ENCODE data around the gene ASIC2.
"Not testable (repeated sequence)": the region's sequence is repeated elsewhere in the genome, so short reads cannot be mapped to it uniquely, and the experiment has no call there.

Gene ASIC2

DNA sequence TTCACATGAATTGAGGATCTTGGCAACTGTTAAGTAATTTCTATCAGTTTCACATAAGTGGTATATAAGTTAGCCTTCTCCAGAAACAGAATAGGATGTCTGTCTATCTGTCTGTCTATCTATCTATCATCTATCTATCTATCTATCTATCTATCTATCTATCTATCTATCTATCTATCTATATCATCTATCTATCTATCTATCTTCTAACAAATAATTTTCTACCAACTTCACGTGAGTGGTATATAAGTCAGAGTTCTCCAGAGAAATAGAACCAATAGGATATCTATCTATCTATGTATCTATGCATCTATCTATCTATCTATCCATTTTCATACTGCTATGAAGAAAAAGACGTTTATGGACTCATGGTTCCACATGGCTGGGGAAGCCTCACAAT lies 312.9 kb downstream of the ASIC2 start:
- DNase-seq (ENCODE audit: low spot score) = no peak

DNA sequence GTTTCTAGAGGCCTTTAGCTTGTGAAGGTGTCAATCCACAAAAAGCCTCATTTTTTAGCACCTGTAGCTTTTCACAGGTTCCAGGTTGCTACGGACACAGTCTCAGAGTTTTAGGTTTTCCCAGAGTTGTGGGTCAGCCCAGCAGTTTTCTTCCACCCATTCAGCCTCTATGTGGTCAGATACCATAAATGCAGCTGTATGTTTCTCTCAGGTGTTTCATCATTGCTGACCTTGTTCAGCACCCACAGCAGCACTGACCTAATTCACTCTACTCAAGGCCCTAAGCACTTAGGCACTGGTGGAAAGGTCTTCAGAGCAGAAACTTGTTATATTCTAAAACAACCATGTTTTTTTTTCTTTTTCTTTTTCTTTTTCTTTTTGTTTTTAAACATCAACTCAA lies 316.5 kb downstream of the ASIC2 start:
- DNase-seq (ENCODE audit: low spot score) = no peak

DNA sequence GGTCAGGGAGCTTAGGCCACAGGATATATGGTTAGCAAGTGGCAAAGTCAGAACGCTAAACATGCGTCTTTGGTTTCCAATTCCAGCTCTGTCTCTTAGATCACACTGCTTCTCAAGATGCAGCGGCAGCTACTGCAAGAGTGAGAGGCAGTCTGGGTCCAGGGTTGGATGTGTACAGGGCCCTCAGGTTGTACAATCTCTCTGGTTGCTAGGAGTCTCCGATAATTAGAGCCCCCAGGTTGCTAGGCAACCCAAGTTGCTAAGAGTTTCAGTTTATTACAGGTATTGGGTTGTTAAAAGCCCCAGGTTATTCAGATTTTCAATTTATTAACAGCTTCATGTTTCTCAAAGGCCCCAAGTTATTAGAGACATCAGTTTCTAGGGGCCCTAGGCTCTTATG lies 317.0 kb downstream of the ASIC2 start:
- DNase-seq (ENCODE audit: low spot score) = no peak

DNA sequence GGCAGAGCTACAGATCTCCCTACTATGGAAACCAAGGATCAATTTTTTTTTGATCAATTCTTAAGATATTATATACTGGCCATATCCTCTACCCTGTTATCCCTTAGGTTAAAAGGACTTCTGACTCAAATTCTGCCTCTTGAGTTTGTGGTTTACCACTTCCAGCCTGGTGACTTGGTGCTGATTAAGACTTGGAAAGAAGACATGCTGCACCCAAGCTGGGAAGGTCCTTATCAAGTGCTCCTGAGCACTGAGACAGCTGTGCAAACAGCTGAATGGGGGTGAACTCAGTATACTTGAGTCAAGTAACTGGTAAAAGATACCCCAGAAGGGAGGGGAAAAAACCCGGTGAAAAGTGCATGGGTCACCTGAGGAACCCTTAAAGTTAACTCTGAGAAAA lies 321.9 kb downstream of the ASIC2 start:
- no peak for DNase-seq (ENCODE audit: low spot score)

DNA sequence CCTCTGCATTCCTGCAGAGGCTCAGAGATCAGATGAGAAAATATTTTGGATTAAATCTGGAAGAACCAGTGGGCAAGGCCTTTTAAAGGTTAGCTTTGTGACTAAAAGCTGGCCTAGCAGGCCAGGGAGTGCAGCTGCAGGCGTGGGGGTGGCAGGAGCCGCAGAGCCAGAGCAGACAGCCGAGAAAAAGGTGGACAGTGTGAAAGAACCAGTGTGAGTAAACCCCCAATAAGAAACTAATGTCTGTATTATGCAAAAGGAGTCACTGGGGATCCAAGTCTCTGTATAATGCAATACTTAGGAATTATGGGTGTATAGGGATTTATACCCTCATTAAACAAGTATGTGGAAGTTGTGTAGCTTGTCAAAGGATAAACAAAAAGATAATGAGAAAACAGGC lies 322.8 kb downstream of the ASIC2 start:
- DNase-seq (ENCODE audit: low spot score) = no peak

GRCh38 chr17:32969231-32969630 lies 323.9 kb downstream of the ASIC2 start:
- not testable (repeated sequence) for DNase-seq (ENCODE audit: low spot score)

DNA sequence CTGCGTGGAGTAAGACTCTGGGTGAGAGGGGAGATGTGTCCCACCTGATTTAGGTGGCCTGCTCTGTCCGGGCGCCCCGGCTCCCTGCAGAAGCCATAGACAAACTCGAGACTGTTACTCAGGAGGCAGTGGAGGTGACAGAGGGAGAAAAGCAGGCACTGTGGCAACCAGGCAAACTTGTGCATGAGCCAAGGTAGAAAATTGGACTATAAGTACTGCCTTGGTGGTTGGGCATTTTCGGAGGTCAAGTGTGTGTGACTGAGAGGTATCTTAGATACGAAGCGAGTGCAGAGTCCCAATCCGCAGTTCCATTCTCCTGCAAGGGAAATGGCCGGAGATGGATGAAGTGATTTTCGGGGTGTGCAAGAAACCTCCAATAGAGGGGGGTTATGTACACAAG lies 328.6 kb downstream of the ASIC2 start:
- DNase-seq (ENCODE audit: low spot score) = no peak
